HepG2 (cell line): ENCODE measurements around the gene GDPD5. TPM values are rescaled to one million over a fixed set of nuclear protein-coding genes. Genes with fewer than 3 reads are reported as not detected.
A peak's percentile ranks its signal among the peaks of the same experiment; 100 is the strongest.

Experiments used
- ATAC-seq: fragments of 200-7000 bp; cut with Tn5 transposase; 3 replicates; pipeline ENCODE4 v1.9.1; 2020; ENCODE audit warnings: mild to moderate bottlenecking, moderate library complexity
- BruUV-seq: library from RNA; stranded (reverse); fragments of 400-500 nt; replicated peaks from 2 replicates; lab custom pipeline; 2021; lab: Mats Ljungman, UMichigan
- CTCF ChIA-PET: fragments of 300-600 bp; formaldehyde crosslinking; extraction: SDS; loops from one replicate; lab custom pipeline; 2021; ENCODE audit warnings: low total read pairs, inconsistent platforms, low intra/inter-chr PET ratio; lab: Yijun Ruan, JAX
- POLR2A ChIA-PET: fragments of 350-600 bp; sonication (Branson Sonifier 250); formaldehyde crosslinking; loops from one replicate; lab custom pipeline; 2020; ENCODE audit warnings: antibody characterized with exemption, inconsistent platforms; lab: Yijun Ruan, JAX
- DNase-seq: peaks from one replicate; pipeline ENCODE4 v3.0.0-alpha.2; 2015; ENCODE audit warnings: low spot score
- FAIRE-seq: peaks from 3 replicates; lab custom pipeline; 2011; peaks lifted over from hg19 to GRCh38; lab: Jason Lieb, UNC
- H2AFZ ChIP-seq: one replicate; pipeline ENCODE4 v1.6.1; 2011; ENCODE audit warnings: low read length, inconsistent platforms
- H3K27ac ChIP-seq: fragments of 300-600 bp; 3 replicates; pipeline ENCODE4 v1.8.0; 2011; ENCODE audit warnings: mixed run types, mild to moderate bottlenecking, mixed read lengths, low read length, inconsistent platforms; ENCODE audit not compliant: insufficient read depth; ENCODE audit errors: extremely low read length
- H3K27me3 ChIP-seq, 2 experiments: fragments of 200-600 bp in 1 of 2; 2 replicates in 1 of 2; 3 replicates in 1 of 2; pipeline versions ENCODE4 v1.6.0 to v1.8.0; 2011; ENCODE audit warnings: low read length in 2 of 2, mild to moderate bottlenecking in 2 of 2, moderate library complexity in 2 of 2, inconsistent platforms in 1 of 2; ENCODE audit not compliant: insufficient read depth in 2 of 2, control insufficient read depth in 1 of 2
- H3K36me3 ChIP-seq, 2 experiments: fragments of 200-600 bp in 1 of 2; replicated peaks in 1 of 2; 2 replicates in 1 of 2; 3 replicates in 1 of 2; pipeline versions ENCODE4 v1.5.1 to v1.8.0; 2011; ENCODE audit warnings: low read length in 2 of 2, inconsistent platforms in 1 of 2; ENCODE audit not compliant: insufficient read depth in 2 of 2, control insufficient read depth in 1 of 2
- H3K4me1 ChIP-seq: 2 replicates; pipeline ENCODE4 v1.5.1; 2012; ENCODE audit warnings: low read length, inconsistent platforms; ENCODE audit not compliant: insufficient read depth
- H3K4me2 ChIP-seq: 2 replicates; pipeline ENCODE4 v1.6.0; 2011; ENCODE audit warnings: low read depth, low read length, inconsistent platforms
- H3K4me3 ChIP-seq, 3 experiments: fragments of 200-600 bp in 1 of 3; sonication (generic), shearing (Covaris generic) in 1 of 3; replicated peaks in 1 of 3; 2 replicates each; pipeline ENCODE4 v1.5.1; 2011 to 2016; ENCODE audit warnings: low read length in 3 of 3, inconsistent platforms in 2 of 3, low read depth in 2 of 3, mild to moderate bottlenecking in 2 of 3, control low read depth in 1 of 3, mixed read lengths in 1 of 3; ENCODE audit not compliant: insufficient read depth in 1 of 3
- H3K79me2 ChIP-seq: one replicate; pipeline ENCODE4 v1.6.1; 2011; ENCODE audit warnings: low read length, inconsistent platforms; ENCODE audit not compliant: insufficient read depth
- H3K9ac ChIP-seq: 2 replicates; pipeline ENCODE4 v1.6.0; 2011; ENCODE audit warnings: mild to moderate bottlenecking, low read depth, low read length, inconsistent platforms; ENCODE audit not compliant: insufficient read depth
- H3K9me3 ChIP-seq: 2 replicates; pipeline ENCODE4 v1.5.1; 2012; ENCODE audit warnings: mild to moderate bottlenecking, low read length
- H4K20me1 ChIP-seq: 2 replicates; pipeline ENCODE4 v1.6.0; 2011; ENCODE audit warnings: inconsistent platforms, mild to moderate bottlenecking, low read length, moderate library complexity; ENCODE audit not compliant: insufficient read depth
- ATF7 ChIP-seq, 2 experiments: fragments of 450-650 bp in 1 of 2; sonication (generic) in 1 of 2; formaldehyde crosslinking in 1 of 2; IDR thresholded peaks; 2 replicates each; pipeline versions ENCODE4 v1.4.0 to v1.6.1; 2016 to 2020; ENCODE audit warnings: antibody characterized with exemption in 1 of 2, mild to moderate bottlenecking in 1 of 2, missing genetic modification reagents in 1 of 2
- WGBS: methylation state at CpG from one replicate; pipeline ENCODE4 v1.1.6; 2017; ENCODE audit warnings: low lambda C conversion rate; 5-methylcytosine and 5-hydroxymethylcytosine counted together
- in situ Hi-C: cut with HindIII; loops from 2 replicates; pipeline ENCODE4 v1.10.0; 2017; ENCODE audit warnings: low pct_unique_long_range_greater_than_20kb; ENCODE audit not compliant: extremely low pct_ligation_motif_present
- intact Hi-C: fragments of 100-400 bp; cut with micrococcal nuclease; formaldehyde crosslinking; loops from one replicate; pipeline ENCODE4 v1.10.0; 2022; ENCODE audit not compliant: unreplicated experiment
- polyA plus RNA-seq, 8 experiments: library from polyadenylated mRNA; depleted of rRNA in 3 of 8; stranded (reverse) in 7 of 8; unstranded in 1 of 8; fragments of >200 nt; fragmentation: Illumina TruSeq in 4 of 8; extraction: Trizol in 4 of 8; gene quantifications; 2 replicates each; pipeline versions ENCODE4 v1.2.1 to v1.2.3, GENCODE V29; 2011 to 2016; ENCODE audit warnings: low read depth in 4 of 8, missing spikeins in 1 of 8, mixed read lengths in 1 of 8; ENCODE audit not compliant: insufficient read depth in 1 of 8
- total RNA-seq, 5 experiments: library from RNA; depleted of rRNA; stranded (reverse); fragments of >200 nt; fragmentation: Illumina TruSeq; extraction: Trizol; gene quantifications; 2 replicates each; pipeline ENCODE4 v1.2.3, GENCODE V29; 2016; ENCODE audit warnings: low read depth in 1 of 5
- TF ChIP-seq, protein P1 (sequence below): sonication (generic); formaldehyde crosslinking; IDR thresholded peaks from 2 replicates; pipeline ENCODE4 v1.4.0; 2020; ENCODE audit warnings: low read depth, missing genetic modification reagents

GDPD5 gene
- total and polyA plus RNA-seq, 2 of the 13 experiments (the other 11 are each of a cell fraction or from before 2014, with no cell fraction given), result 55.0 to 67.5 TPM

- CTCF ChIA-PET, result no interaction called here
- peaks cover 36 to 86% of the 10 kb centered on the region in 2 experiments; a peak in 4 of 5 replicates for H3K36me3 ChIP-seq
- POLR2A ChIA-PET, result no interaction called here
Observed at GRCh38 chr11:75468534-75469340, 57.0 kb downstream of the GDPD5 start.

More at GRCh38 chr11:75468534-75469340, 57.0 kb downstream of the GDPD5 start:
- Histone ChIP-seq H3K79me2 (no peaks in the 10 kb centered on the region), H4K20me1 (no peaks in the 10 kb centered on the region), H3K4me1 (no peaks in the 10 kb centered on the region), H3K27ac (no peak overlapping the region), H3K4me3 (no peak overlapping the region)
- 97% methylated on average over 12 of the region's 14 CpGs for WGBS
- no TSS peak for BruUV-seq
- TF ChIP-seq, protein P1, sequence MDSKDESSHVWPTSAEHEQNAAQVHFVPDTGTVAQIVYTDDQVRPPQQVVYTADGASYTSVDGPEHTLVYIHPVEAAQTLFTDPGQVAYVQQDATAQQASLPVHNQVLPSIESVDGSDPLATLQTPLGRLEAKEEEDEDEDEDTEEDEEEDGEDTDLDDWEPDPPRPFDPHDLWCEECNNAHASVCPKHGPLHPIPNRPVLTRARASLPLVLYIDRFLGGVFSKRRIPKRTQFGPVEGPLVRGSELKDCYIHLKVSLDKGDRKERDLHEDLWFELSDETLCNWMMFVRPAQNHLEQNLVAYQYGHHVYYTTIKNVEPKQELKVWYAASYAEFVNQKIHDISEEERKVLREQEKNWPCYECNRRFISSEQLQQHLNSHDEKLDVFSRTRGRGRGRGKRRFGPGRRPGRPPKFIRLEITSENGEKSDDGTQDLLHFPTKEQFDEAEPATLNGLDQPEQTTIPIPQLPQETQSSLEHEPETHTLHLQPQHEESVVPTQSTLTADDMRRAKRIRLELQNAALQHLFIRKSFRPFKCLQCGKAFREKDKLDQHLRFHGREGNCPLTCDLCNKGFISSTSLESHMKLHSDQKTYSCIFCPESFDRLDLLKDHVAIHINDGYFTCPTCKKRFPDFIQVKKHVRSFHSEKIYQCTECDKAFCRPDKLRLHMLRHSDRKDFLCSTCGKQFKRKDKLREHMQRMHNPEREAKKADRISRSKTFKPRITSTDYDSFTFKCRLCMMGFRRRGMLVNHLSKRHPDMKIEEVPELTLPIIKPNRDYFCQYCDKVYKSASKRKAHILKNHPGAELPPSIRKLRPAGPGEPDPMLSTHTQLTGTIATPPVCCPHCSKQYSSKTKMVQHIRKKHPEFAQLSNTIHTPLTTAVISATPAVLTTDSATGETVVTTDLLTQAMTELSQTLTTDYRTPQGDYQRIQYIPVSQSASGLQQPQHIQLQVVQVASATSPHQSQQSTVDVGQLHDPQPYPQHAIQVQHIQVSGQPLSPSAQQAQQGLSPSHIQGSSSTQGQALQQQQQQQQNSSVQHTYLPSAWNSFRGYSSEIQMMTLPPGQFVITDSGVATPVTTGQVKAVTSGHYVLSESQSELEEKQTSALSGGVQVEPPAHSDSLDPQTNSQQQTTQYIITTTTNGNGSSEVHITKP, result no peak
- TF ChIP-seq ATF7 (IDR thresholded peaks at IDR 0.05), result 0 out of 2 replicates have a peak, but pooled peaks have one; percentile 19
- TF ChIP-seq ATF7 (CRISPR knock-in tag; IDR thresholded peaks at IDR 0.05), result no peak
- TF ChIP-seq, all 625 proteins: peak for 1
- intact Hi-C loops (no loop called here), in situ Hi-C loops (no loop called here)
- ATAC-seq (no peak), DNase-seq (no peak), FAIRE-seq (no peak)
- Histone ChIP-seq H2AFZ (no peak overlapping the region), H3K27me3 (no peaks in the 10 kb centered on the region), H3K9ac (no peak overlapping the region), H3K9me3 (no peaks in the 10 kb centered on the region), H3K4me2 (no peak overlapping the region)
